ENCODE data around the gene KIF19.

KIF19 gene

DNA sequence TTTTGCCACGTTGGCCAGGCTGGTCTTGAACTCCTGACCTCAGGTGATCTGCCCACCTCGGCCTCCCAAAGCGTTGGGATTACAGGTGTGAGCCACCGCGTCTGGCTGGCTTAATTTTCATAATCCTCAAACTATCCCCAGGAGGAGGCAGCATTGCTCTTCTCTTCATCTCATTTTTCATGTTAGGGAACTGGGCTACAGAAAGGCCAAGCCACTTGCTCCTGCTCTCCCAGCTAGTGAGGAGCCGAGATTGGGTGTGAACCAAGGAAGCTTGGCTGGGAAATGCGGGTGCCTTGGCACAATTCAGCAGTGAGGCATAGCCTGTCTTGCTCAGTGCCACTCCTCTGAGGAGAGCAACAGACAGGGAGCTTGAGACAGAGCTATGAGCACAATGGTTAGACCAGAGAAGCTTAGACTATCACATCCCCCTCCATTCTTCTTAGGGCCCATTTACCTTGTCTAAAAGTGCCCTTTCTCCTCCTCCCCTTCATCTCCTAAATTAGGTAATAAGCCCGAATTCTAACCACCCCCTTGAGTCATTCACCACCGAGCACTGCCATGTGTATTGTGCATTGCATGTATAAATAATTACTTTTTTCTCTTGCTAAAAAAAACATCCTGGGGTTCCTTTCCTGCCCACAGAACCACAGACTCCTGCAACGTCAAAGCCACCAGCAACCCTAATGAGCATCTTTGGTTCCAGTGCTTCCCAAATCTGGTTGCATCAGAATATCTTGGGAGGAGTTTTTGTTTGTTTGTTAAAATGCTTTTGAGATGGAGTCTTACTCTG, 20.0 kb upstream of the KIF19 start:
- no peak for DNase-seq (ENCODE audit: low spot score)
- TF ChIP-seq, protein P1, sequence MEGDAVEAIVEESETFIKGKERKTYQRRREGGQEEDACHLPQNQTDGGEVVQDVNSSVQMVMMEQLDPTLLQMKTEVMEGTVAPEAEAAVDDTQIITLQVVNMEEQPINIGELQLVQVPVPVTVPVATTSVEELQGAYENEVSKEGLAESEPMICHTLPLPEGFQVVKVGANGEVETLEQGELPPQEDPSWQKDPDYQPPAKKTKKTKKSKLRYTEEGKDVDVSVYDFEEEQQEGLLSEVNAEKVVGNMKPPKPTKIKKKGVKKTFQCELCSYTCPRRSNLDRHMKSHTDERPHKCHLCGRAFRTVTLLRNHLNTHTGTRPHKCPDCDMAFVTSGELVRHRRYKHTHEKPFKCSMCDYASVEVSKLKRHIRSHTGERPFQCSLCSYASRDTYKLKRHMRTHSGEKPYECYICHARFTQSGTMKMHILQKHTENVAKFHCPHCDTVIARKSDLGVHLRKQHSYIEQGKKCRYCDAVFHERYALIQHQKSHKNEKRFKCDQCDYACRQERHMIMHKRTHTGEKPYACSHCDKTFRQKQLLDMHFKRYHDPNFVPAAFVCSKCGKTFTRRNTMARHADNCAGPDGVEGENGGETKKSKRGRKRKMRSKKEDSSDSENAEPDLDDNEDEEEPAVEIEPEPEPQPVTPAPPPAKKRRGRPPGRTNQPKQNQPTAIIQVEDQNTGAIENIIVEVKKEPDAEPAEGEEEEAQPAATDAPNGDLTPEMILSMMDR (IDR thresholded peaks at IDR 0.05; ENCODE audit: extremely low read depth, missing control alignments): no peak

DNA sequence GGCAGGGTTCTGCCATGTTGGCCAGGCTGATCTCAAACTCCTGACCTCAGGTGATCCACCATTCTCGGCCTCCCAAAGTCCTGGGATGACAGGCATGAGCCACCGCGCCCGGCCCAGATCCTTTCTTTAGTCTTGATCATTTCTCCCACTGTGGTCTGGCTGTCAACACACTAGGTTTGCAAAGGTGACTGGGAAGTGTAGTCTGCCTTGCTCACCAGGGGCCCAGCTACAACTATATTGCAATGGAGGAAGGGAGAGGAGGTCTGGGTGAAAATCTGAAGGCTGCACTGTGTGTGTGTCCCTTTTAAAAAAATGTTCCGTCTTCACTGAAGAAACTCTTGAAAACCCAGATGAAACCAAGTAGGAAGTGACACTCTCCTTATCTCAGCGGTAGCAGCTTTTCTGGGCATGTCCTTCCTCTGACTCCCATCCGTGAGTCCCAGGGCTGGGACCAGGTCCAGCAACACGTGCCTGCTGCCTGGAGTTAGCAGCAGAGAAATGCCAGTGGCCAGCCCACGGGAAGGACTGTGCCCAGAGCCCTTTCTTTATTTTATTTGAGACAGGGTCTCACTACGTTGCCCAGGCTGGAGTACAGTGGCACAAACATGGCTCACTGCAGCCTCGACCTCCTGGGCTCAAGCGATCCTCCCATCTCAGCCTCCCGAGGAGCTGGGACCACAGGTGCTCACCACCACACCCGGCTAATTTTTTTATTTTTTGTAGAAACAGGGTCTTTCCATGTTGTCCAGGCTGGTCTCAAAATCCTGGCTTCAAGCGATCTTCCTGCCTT, 17.8 kb upstream of the KIF19 start:
- TF ChIP-seq, protein P1 (IDR thresholded peaks at IDR 0.05; ENCODE audit: extremely low read depth, missing control alignments): no peak

DNA sequence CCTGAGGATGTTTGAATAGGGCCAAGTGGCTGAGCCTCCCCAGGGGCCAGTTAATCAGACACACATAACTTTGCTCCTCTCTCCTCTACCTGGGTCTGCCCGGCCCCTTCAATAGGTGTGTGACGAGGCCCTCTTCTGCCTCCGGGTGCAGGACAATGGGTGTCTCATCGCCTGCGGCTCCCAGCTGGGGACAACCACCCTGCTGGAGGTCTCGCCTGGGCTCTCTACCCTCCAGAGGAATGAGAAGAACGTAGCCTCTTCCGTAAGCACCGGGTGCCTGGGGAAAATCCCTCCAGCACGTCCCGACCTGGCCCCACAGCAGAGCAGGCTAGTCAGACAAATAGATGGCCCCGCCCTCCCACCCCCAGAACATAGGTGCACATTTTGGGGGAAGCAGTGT, 16.1 kb upstream of the KIF19 start:
- DNase-seq (ENCODE audit: low spot score): no peak
- TF ChIP-seq, protein P1 (IDR thresholded peaks at IDR 0.05; ENCODE audit: extremely low read depth, missing control alignments): no peak

More for the DNA sequence above, 17.8 kb upstream of the KIF19 start:
- DNase-seq (ENCODE audit: low spot score): no peak

DNA sequence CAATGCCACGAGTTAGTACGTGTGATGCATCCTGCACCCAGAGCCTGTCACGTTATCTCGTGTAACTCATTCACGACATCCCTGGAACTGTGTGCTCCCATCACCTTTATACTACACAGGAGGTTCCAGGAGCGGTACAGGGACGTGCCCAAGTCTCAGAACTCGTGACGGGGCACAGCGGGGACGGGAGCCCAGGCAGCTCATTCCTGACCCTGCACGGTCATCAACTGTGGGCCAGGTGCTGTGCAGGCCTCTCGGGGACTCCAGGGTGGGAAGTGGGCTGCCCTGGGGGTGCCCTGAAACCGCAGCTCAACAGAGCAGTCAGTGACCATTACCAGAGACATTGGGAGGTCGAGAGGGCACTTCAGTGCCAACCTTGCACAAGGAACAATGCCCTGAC, 11.1 kb upstream of the KIF19 start:
- TF ChIP-seq, protein P1 (IDR thresholded peaks at IDR 0.05; ENCODE audit: extremely low read depth, missing control alignments): no peak
- DNase-seq (ENCODE audit: low spot score): no peak

DNA sequence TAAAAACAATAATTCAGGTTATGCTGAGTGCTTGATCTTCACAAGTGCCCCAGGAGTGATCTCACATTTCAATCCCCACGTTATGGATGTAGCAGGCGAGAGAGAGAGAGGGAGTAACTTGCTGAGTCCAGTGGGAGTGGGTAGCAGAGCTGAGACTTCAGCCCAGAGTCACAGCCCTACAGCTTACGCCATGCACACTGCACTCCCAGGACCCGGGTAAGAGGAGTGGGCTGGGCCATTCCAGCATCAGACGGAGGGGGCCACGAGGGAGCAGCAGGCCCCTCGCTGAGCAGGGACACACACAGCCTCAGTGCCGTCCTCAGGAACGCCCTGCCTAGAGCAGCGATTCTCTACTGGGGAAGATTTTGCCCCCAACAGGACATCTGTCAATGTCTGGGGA, 9.8 kb upstream of the KIF19 start:
- no peak for DNase-seq (ENCODE audit: low spot score)
- TF ChIP-seq, protein P1 (IDR thresholded peaks at IDR 0.05; ENCODE audit: extremely low read depth, missing control alignments): no peak

DNA sequence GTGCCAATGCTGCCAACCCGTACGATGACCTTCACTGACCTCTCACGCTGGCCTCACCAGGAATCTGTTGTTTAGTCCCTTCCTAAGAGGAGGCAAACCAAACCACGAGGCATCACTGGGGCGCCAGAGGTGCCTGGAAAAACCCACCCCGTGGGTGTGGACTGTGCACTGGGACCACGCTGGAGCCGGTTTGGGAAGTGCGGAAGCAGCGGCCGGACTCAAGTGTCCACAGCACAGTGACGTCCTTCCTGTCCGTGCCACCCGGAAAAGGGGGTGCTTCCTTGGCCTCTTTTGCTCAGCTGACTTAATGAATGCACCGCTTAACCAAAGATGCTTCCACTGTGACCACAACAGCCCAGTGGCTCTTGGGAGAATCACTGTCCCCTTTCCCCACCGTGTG, 9.0 kb upstream of the KIF19 start:
- TF ChIP-seq, protein P1 (IDR thresholded peaks at IDR 0.05; ENCODE audit: extremely low read depth, missing control alignments): no peak
- DNase-seq (ENCODE audit: low spot score): no peak

DNA sequence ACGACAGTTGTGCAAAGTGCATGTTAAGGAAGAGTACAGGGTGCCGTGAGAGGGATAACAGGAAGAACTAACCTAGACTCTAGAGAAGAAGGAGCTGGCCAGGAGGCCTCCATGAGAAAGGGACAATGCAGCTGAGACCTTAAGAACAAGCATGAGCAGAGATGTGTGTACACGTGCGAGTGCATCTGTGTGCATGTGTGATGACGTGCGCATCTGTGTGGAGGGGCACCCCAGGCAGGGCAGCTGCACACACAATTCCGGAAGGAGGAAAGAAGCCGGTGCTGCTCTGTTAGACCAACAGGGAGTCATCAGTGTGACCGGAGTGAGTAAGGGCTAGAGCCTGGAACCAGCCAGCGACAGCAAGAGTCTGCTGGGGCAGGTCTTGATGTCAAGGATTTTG, 7.6 kb upstream of the KIF19 start:
- no peak for DNase-seq (ENCODE audit: low spot score)
- TF ChIP-seq, protein P1 (IDR thresholded peaks at IDR 0.05; ENCODE audit: extremely low read depth, missing control alignments): no peak

Data from GM20000 (cell line).